HCT116 (cell line): ENCODE results near the gene BCR. TPM values are rescaled to one million over a fixed set of nuclear protein-coding genes. Genes with fewer than 3 reads are reported as not detected.

Experiments
- ATAC-seq: fragments of 200-7000 bp; cut with Tn5 transposase; 2 replicates; pipeline ENCODE4 v1.9.1; 2020; ENCODE audit warnings: mild to moderate bottlenecking, moderate library complexity
- Bru-seq: library from RNA; stranded (reverse); fragments of 400-500 nt; gene quantifications from one replicate; lab custom pipeline; 2021; lab: Mats Ljungman, UMichigan
- BruChase-seq, 2 experiments: library from RNA; stranded (reverse); fragments of 400-500 nt; gene quantifications; one replicate each; lab custom pipeline; 2021; lab: Mats Ljungman, UMichigan
- BruUV-seq: library from RNA; stranded (reverse); fragments of 400-500 nt; replicated peaks from 2 replicates; lab custom pipeline; 2021; lab: Mats Ljungman, UMichigan
- CTCF ChIA-PET: fragments of 300-600 bp; sonication (Branson Sonifier 250); formaldehyde crosslinking; loops from one replicate; lab custom pipeline; 2021; ENCODE audit warnings: antibody characterized with exemption; lab: Charles Lee
- POLR2A ChIA-PET: fragments of 300-600, 350-600 bp; sonication (Branson Sonifier 250); formaldehyde crosslinking; loops from one replicate; lab custom pipeline; 2021; ENCODE audit warnings: antibody characterized with exemption; lab: Charles Lee
- RAD21 ChIA-PET, 2 experiments: fragments of 300-600 bp; sonication (Branson Sonifier 250); formaldehyde crosslinking; loops; one replicate each; lab custom pipeline; 2023; ENCODE audit warnings: low total read pairs in 2 of 2; ENCODE audit not compliant: uncharacterized antibody in 2 of 2, unreplicated experiment in 2 of 2, low non-redundant PET in 1 of 2; lab: Charles Lee
- DNase-seq: peaks from one replicate; pipeline ENCODE4 v3.0.0-alpha.2; 2010; ENCODE audit warnings: low read depth, low spot score
- H2AFZ ChIP-seq: fragments of 200-600 bp; shearing (Covaris generic), sonication (generic); 2 replicates; pipeline ENCODE4 v1.6.1; 2017; ENCODE audit warnings: low read depth, mixed run types, mixed read lengths, antibody characterized with exemption, low read length; ENCODE audit not compliant: poor library complexity, severe bottlenecking
- H3K27ac ChIP-seq: 2 replicates; pipeline ENCODE4 v1.5.1; 2012; ENCODE audit warnings: low read depth, low read length
- H3K27me3 ChIP-seq: fragments of 200-600 bp; sonication (generic); 2 replicates; pipeline ENCODE4 v1.6.1; 2016; ENCODE audit warnings: mixed run types, low read length, mixed read lengths; ENCODE audit not compliant: insufficient read depth
- H3K36me3 ChIP-seq, 2 experiments: fragments of 200-500 bp in 1 of 2; fragments of 200-600 bp in 1 of 2; sonication (Bioruptor generic) in 1 of 2; sonication (generic) in 1 of 2; 2 replicates each; pipeline versions ENCODE4 v1.5.1 to v1.6.1; 2014 to 2016; ENCODE audit warnings: low read length in 2 of 2, inconsistent platforms in 1 of 2, mixed read lengths in 1 of 2, mixed run types in 1 of 2; ENCODE audit not compliant: insufficient read depth in 2 of 2, control insufficient read depth in 1 of 2
- H3K4me1 ChIP-seq, 2 experiments: fragments of 200-600 bp in 1 of 2; sonication (generic) in 1 of 2; 2 replicates each; pipeline versions ENCODE4 v1.5.1 to v1.6.1; 2012 to 2017; ENCODE audit warnings: low read length in 2 of 2, inconsistent platforms in 1 of 2, mild to moderate bottlenecking in 1 of 2, mixed read lengths in 1 of 2, mixed run types in 1 of 2, moderate library complexity in 1 of 2; ENCODE audit not compliant: insufficient read depth in 2 of 2, control insufficient read depth in 1 of 2
- H3K4me2 ChIP-seq: fragments of 200-600 bp; sonication (generic); 2 replicates; pipeline ENCODE4 v1.6.1; 2017; ENCODE audit warnings: mixed run types, low read length, mixed read lengths
- H3K4me3 ChIP-seq, 2 experiments: fragments of 200-600 bp in 1 of 2; sonication (generic) in 1 of 2; replicated peaks in 1 of 2; 2 replicates each; pipeline ENCODE4 v1.5.1; 2011 to 2016; ENCODE audit warnings: low read length in 2 of 2, control low read depth in 1 of 2, low read depth in 1 of 2, mild to moderate bottlenecking in 1 of 2, mixed read lengths in 1 of 2, mixed run types in 1 of 2
- H3K79me2 ChIP-seq: fragments of 200-600 bp; sonication (generic); 2 replicates; pipeline ENCODE4 v1.6.1; 2017; ENCODE audit warnings: mild to moderate bottlenecking, mixed run types, low read length, moderate library complexity, mixed read lengths; ENCODE audit not compliant: insufficient read depth
- H3K9ac ChIP-seq: fragments of 200-600 bp; sonication (generic); 2 replicates; pipeline ENCODE4 v1.6.1; 2016; ENCODE audit warnings: low read length, mixed read lengths
- H3K9me2 ChIP-seq: fragments of 200-600 bp; sonication (generic), shearing (Covaris generic); 2 replicates; pipeline ENCODE4 v1.6.1; 2017; ENCODE audit warnings: mixed run types, mild to moderate bottlenecking, moderate library complexity; ENCODE audit not compliant: insufficient read depth
- H3K9me3 ChIP-seq, 2 experiments: fragments of 200-500 bp in 1 of 2; fragments of 200-600 bp in 1 of 2; sonication (Bioruptor generic) in 1 of 2; sonication (generic) in 1 of 2; 2 replicates each; pipeline ENCODE4 v1.6.1; 2014 to 2017; ENCODE audit warnings: low read length in 2 of 2, mixed read lengths in 2 of 2, inconsistent platforms in 1 of 2, low read depth in 1 of 2, mild to moderate bottlenecking in 1 of 2, mixed run types in 1 of 2, moderate library complexity in 1 of 2; ENCODE audit not compliant: control insufficient read depth in 1 of 2, insufficient read depth in 1 of 2
- H4K20me1 ChIP-seq: fragments of 200-600 bp; sonication (generic), shearing (Covaris generic); 2 replicates; pipeline ENCODE4 v1.6.1; 2017; ENCODE audit warnings: mixed run types, mild to moderate bottlenecking, moderate library complexity; ENCODE audit not compliant: insufficient read depth
- CBX3 ChIP-seq: IDR thresholded peaks from 2 replicates; pipeline ENCODE4 v1.6.1; 2012; ENCODE audit warnings: low read depth
- EGR1 ChIP-seq: IDR thresholded peaks from 2 replicates; pipeline ENCODE4 v1.6.1; 2012; ENCODE audit warnings: low read depth
- EZH2 ChIP-seq: fragments of 200-600 bp; sonication (generic); IDR thresholded peaks from 2 replicates; pipeline ENCODE4 v1.6.1; 2017; ENCODE audit warnings: antibody characterized with exemption, mixed run types
- EZH2phosphoT487 ChIP-seq: fragments of 200-600 bp; IDR thresholded peaks from 2 replicates; pipeline ENCODE4 v1.6.1; 2018; ENCODE audit warnings: antibody characterized with exemption, borderline replicate concordance
- FOSL1 ChIP-seq: IDR thresholded peaks from 2 replicates; pipeline ENCODE4 v1.6.1; 2012; ENCODE audit warnings: low read depth
- JUND ChIP-seq: IDR thresholded peaks from 2 replicates; pipeline ENCODE4 v1.6.1; 2012
- POLR2A ChIP-seq: IDR thresholded peaks from 2 replicates; pipeline ENCODE4 v1.7.0; 2011; ENCODE audit warnings: borderline replicate concordance; ENCODE audit not compliant: insufficient read depth, insufficient read length; ENCODE audit errors: extremely low read depth
- POLR2AphosphoS5 ChIP-seq: IDR thresholded peaks from 2 replicates; pipeline ENCODE4 v1.6.1; 2011; ENCODE audit warnings: mild to moderate bottlenecking, low read depth, low read length, moderate library complexity
- RAD21 ChIP-seq: IDR thresholded peaks from 2 replicates; pipeline ENCODE4 v1.6.1; 2012; ENCODE audit warnings: low read depth, mild to moderate bottlenecking
- SIN3A ChIP-seq: IDR thresholded peaks from 2 replicates; pipeline ENCODE4 v1.6.1; 2012; ENCODE audit warnings: low read depth
- SP1 ChIP-seq: IDR thresholded peaks from 2 replicates; pipeline ENCODE4 v1.6.1; 2012; ENCODE audit warnings: low read depth
- TCF7L2 ChIP-seq: IDR thresholded peaks from 2 replicates; pipeline ENCODE4 v1.7.0; 2011; ENCODE audit warnings: borderline replicate concordance, inconsistent platforms; ENCODE audit not compliant: insufficient read depth, insufficient read length; ENCODE audit errors: extremely low read depth
- intact Hi-C: fragments of 100-400 bp; cut with micrococcal nuclease; formaldehyde crosslinking; loops from 2 replicates; pipeline ENCODE4 v1.10.0; 2022
- long read RNA-seq: library from polyadenylated mRNA; unstranded; transcript quantifications from one replicate; pipeline ENCODE4 v2.0.0, GENCODE V29; 2021; ENCODE audit not compliant: unreplicated experiment
- polyA plus RNA-seq: library from polyadenylated mRNA; unstranded; fragments of >200 nt; gene quantifications from 2 replicates; pipeline ENCODE4 v1.2.1, GENCODE V29; 2012; ENCODE audit warnings: missing spikeins
- total RNA-seq: library from RNA; stranded (reverse); gene quantifications from one replicate; pipeline ENCODE4 v1.2.1, GENCODE V29; 2021; ENCODE audit not compliant: unreplicated experiment
- TF ChIP-seq, protein P1 (sequence below): IDR thresholded peaks from 2 replicates; pipeline ENCODE4 v1.6.1; 2012
- TF ChIP-seq, protein P2 (sequence below): IDR thresholded peaks from 2 replicates; pipeline ENCODE4 v1.6.1; 2012
- TF ChIP-seq, protein P3 (sequence below): IDR thresholded peaks from 2 replicates; pipeline ENCODE4 v1.6.1; 2012; ENCODE audit warnings: low read depth

The BCR gene
- total RNA-seq = 39.7 TPM
- 31.2 and 44.1 TPM in 2 replicates for polyA plus RNA-seq
- percentile 64 among the genes with signal in this experiment for Bru-seq, nascent RNA
- percentile 65 among the genes with signal in this experiment for BruChase-seq, experiment 1, labeled RNA remaining after a 6-hour chase
- BruChase-seq, experiment 2, labeled RNA remaining after a 2-hour chase = percentile 63 among the genes with signal in this experiment
- long read RNA-seq, full-length matches to known transcripts = 32 of 105 reads
- long read RNA-seq, partial matches to known transcripts = 30 of 105 reads
- long read RNA-seq, other reads (novel, unspliced or antisense) = 43 of 105 reads

DNA sequence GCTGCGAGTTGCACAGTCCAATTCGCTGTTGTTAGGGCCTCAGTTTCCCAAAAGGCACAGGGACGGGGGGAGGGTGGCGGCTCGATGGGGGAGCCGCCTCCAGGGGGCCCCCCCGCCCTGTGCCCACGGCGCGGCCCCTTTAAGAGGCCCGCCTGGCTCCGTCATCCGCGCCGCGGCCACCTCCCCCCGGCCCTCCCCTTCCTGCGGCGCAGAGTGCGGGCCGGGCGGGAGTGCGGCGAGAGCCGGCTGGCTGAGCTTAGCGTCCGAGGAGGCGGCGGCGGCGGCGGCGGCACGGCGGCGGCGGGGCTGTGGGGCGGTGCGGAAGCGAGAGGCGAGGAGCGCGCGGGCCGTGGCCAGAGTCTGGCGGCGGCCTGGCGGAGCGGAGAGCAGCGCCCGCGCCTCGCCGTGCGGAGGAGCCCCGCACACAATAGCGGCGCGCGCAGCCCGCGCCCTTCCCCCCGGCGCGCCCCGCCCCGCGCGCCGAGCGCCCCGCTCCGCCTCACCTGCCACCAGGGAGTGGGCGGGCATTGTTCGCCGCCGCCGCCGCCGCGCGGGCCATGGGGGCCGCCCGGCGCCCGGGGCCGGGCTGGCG lies at the start of gene BCR:
BCR (plus strand) TSS at position 209 of the 592 bp plus-strand sequence. CDS start 452 bp downstream, outside the sequence.
- BruUV-seq = no TSS peak
- no peaks in the 10 kb centered on the region for H3K9me2 ChIP-seq
- RAD21 ChIA-PET = interaction anchor here in 1 of 2 experiments (1.3 kb wide), 1 partner anchor 101 kb away, joined by 5 read pairs; no protein-coding TSS in a partner anchor
- intact Hi-C loops = no loop called here
- peaks cover 14 to 17% of the 10 kb centered on the region in 2 experiments; a peak in 2 of 4 replicates for H3K9me3 ChIP-seq
- DNase-seq = peak; percentile 34
- TF ChIP-seq POLR2AphosphoS5 (peak; percentile 32; the same call in 1 of the 2 replicates), POLR2A (peak; percentile 33), EGR1 (no peak), SP1 (no peak; the same call in 1 of the 2 replicates)
- H3K4me3 ChIP-seq = peak within 1 kb of the TSS; percentile 69 to 81
- peaks cover 0 to 13% of the 10 kb centered on the region in 2 experiments; a peak in 1 of 4 replicates for H3K36me3 ChIP-seq
- peak within 1 kb of the TSS; percentile 83 for H3K4me2 ChIP-seq
- no peak within 1 kb of the TSS for H2AFZ ChIP-seq
- POLR2A ChIA-PET = no interaction called here
- no peaks in the 10 kb centered on the region for H3K27me3 ChIP-seq
- H4K20me1 ChIP-seq = peaks cover 6% of the 10 kb centered on the region; the same call in 1 of the 2 replicates
- peak within 1 kb of the TSS; percentile 83 for H3K27ac ChIP-seq
- peaks cover 34 to 44% of the 10 kb centered on the region in 2 experiments for H3K4me1 ChIP-seq
- ATAC-seq = peak; percentile 88
- H3K79me2 ChIP-seq = peaks cover 42% of the 10 kb centered on the region
- CTCF ChIA-PET = interaction anchor here (0.7 to 4.3 kb wide), 3 partner anchors 102 to 205 kb away, joined by 3 to 59 read pairs (median 7); no protein-coding TSS in a partner anchor
- H3K9ac ChIP-seq = peak within 1 kb of the TSS; percentile 67

DNA sequence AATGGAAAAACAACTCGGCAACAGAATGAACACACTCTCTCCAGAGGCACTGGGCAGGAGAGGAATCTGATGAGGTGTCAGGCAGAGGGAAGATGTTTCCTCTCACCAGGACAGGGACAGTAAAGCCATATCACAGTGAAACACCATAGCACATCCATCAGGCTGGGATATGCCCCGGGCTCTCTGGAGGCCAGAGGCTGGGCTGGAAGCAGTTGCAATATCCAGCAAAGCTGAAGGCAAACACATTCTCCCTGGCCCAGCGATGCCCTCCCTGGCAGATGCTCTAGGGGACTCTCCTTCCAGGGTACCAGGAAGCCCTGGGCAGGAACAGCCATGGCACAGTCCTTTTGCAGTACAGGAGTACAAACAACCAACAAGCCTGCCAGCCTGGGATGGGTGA lies 49.6 kb upstream of the BCR start:
- H3K27me3 ChIP-seq = no peaks in the 10 kb centered on the region
- H4K20me1 ChIP-seq = no peaks in the 10 kb centered on the region
- ChIA-PET POLR2A (no interaction called here), CTCF (interaction anchor here (3.1 to 5.7 kb wide), 2 partner anchors 171 to 172 kb away, joined by 30 to 174 read pairs; no protein-coding TSS in a partner anchor), RAD21 (no interaction called here)
- TF ChIP-seq CBX3 (no peak), TCF7L2 (no peak), EZH2 (no peak), RAD21 (no peak), JUND (no peak), FOSL1 (no peak), SIN3A (no peak), POLR2A (no peak), EZH2phosphoT487 (no peak)
- TF ChIP-seq, protein P1, sequence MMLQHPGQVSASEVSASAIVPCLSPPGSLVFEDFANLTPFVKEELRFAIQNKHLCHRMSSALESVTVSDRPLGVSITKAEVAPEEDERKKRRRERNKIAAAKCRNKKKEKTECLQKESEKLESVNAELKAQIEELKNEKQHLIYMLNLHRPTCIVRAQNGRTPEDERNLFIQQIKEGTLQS = no peak
- TF ChIP-seq, protein P2, sequence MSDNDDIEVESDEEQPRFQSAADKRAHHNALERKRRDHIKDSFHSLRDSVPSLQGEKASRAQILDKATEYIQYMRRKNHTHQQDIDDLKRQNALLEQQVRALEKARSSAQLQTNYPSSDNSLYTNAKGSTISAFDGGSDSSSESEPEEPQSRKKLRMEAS = no peak
- TF ChIP-seq, protein P3, sequence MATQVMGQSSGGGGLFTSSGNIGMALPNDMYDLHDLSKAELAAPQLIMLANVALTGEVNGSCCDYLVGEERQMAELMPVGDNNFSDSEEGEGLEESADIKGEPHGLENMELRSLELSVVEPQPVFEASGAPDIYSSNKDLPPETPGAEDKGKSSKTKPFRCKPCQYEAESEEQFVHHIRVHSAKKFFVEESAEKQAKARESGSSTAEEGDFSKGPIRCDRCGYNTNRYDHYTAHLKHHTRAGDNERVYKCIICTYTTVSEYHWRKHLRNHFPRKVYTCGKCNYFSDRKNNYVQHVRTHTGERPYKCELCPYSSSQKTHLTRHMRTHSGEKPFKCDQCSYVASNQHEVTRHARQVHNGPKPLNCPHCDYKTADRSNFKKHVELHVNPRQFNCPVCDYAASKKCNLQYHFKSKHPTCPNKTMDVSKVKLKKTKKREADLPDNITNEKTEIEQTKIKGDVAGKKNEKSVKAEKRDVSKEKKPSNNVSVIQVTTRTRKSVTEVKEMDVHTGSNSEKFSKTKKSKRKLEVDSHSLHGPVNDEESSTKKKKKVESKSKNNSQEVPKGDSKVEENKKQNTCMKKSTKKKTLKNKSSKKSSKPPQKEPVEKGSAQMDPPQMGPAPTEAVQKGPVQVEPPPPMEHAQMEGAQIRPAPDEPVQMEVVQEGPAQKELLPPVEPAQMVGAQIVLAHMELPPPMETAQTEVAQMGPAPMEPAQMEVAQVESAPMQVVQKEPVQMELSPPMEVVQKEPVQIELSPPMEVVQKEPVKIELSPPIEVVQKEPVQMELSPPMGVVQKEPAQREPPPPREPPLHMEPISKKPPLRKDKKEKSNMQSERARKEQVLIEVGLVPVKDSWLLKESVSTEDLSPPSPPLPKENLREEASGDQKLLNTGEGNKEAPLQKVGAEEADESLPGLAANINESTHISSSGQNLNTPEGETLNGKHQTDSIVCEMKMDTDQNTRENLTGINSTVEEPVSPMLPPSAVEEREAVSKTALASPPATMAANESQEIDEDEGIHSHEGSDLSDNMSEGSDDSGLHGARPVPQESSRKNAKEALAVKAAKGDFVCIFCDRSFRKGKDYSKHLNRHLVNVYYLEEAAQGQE = no peak
- H3K4me1 ChIP-seq = 0 out of 4 replicates have a peak, but pooled peaks cover 0 to 2% of the 10 kb centered on the region in 2 experiments
- no peaks in the 10 kb centered on the region for H3K9me3 ChIP-seq
- ATAC-seq (no peak), DNase-seq (no peak)
- H3K4me3 ChIP-seq = no peak overlapping the region
- H3K36me3 ChIP-seq = no peaks in the 10 kb centered on the region
- no peak overlapping the region for H3K9ac ChIP-seq
- intact Hi-C loops = no loop called here
- no peaks in the 10 kb centered on the region for H3K79me2 ChIP-seq
- no peaks in the 10 kb centered on the region for H3K9me2 ChIP-seq
- no peak overlapping the region for H2AFZ ChIP-seq
- no peak overlapping the region for H3K27ac ChIP-seq
- no peak overlapping the region for H3K4me2 ChIP-seq
- BruUV-seq = no TSS peak
